Left ventricle myocardium inferior (tissue), 1 donor: ENCODE results near the gene SH3BP1. TPM values are rescaled to one million over a fixed set of nuclear protein-coding genes. Genes with fewer than 3 reads are reported as not detected.
"Not testable (repeated sequence)": the region's sequence is repeated elsewhere in the genome, so short reads cannot be mapped to it uniquely, and the experiment has no call there.

Source experiments
- DNase-seq: peaks from one replicate; pipeline ENCODE4 v3.0.0-alpha.2; 2020
- H3K27ac ChIP-seq: fragments of 200-600 bp; replicated peaks from 2 replicates; pipeline ENCODE4 v1.8.0; 2021
- H3K27me3 ChIP-seq: fragments of 200-600 bp; 2 replicates; pipeline ENCODE4 v1.8.0; 2021; ENCODE audit warnings: low read depth
- H3K36me3 ChIP-seq: fragments of 200-600 bp; 2 replicates; pipeline ENCODE4 v1.8.0; 2021
- H3K4me1 ChIP-seq: fragments of 200-600 bp; 2 replicates; pipeline ENCODE4 v1.8.0; 2021
- H3K4me3 ChIP-seq: fragments of 200-600 bp; 2 replicates; pipeline ENCODE4 v1.8.0; 2021; ENCODE audit warnings: mild to moderate bottlenecking, moderate library complexity
- H3K9me3 ChIP-seq: fragments of 200-600 bp; replicated peaks from 2 replicates; pipeline ENCODE4 v1.8.0; 2021
- intact Hi-C: fragments of 100-400 bp; cut with micrococcal nuclease; formaldehyde crosslinking; loops from one replicate; pipeline ENCODE4 v1.11.0; 2022
- long read RNA-seq: library from polyadenylated mRNA; unstranded; transcript quantifications from one replicate; pipeline ENCODE4 v2.0.0, GENCODE V29; 2021
- total RNA-seq: library from RNA; stranded (reverse); fragmentation: NEBNext Ultra II Directional; extraction: Animal tissue kit (Norgen Biotek cat#: 25700); gene quantifications from one replicate; pipeline ENCODE4 v1.2.1, GENCODE V29; 2021
- TF ChIP-seq, protein P1 (sequence below): fragments of 200-600 bp; IDR thresholded peaks from 2 replicates; pipeline ENCODE4 v1.8.0; 2021; ENCODE audit warnings: antibody characterized with exemption, mild to moderate bottlenecking, borderline replicate concordance
- donor health status: DM: no; HTN: yes; CAD: no; lungs with severe emphysema.

The SH3BP1 gene, protein sequence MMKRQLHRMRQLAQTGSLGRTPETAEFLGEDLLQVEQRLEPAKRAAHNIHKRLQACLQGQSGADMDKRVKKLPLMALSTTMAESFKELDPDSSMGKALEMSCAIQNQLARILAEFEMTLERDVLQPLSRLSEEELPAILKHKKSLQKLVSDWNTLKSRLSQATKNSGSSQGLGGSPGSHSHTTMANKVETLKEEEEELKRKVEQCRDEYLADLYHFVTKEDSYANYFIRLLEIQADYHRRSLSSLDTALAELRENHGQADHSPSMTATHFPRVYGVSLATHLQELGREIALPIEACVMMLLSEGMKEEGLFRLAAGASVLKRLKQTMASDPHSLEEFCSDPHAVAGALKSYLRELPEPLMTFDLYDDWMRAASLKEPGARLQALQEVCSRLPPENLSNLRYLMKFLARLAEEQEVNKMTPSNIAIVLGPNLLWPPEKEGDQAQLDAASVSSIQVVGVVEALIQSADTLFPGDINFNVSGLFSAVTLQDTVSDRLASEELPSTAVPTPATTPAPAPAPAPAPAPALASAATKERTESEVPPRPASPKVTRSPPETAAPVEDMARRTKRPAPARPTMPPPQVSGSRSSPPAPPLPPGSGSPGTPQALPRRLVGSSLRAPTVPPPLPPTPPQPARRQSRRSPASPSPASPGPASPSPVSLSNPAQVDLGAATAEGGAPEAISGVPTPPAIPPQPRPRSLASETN
- 2.5 TPM for total RNA-seq
- long read RNA-seq = 0 reads

DNA sequence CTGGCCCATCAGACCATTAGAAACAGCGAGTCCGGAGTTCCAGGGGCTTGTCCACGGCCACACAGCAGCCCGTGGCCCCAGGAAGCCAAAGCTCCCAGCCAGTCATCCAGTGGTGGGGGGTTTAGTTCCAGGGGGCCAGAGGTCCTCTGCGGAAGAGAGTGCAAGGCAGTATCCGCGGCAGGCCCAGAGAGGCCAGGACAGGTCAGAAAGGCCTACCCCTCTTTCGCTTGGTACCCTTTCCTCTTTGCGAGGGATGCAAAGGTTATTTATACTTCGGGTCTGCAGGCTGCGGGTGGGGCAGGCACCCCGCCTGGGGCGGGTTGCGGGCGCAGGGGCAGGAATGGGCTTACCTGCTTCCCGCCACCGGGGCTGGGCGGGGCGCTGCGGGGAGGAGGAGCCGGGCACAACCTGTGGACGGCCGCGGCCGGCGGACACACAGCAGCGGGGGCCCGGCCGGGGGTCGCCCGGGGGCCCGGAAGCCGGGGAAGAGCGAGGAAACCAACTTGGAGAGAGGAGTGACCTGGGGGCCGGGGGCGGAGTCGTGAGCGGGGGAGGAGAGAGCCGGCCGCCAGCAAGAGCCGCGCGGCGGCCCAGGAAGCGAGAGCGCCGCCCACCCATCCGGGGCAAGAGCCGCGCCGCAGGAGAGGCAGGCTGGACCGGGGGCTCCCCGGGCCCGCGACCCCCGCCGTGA lies at the start of gene SH3BP1:
TSS of gene SH3BP1 (plus strand) at position 600 of the 691 bp plus-strand sequence. CDS start 119 bp downstream, outside the sequence.
- TF ChIP-seq, protein P1, sequence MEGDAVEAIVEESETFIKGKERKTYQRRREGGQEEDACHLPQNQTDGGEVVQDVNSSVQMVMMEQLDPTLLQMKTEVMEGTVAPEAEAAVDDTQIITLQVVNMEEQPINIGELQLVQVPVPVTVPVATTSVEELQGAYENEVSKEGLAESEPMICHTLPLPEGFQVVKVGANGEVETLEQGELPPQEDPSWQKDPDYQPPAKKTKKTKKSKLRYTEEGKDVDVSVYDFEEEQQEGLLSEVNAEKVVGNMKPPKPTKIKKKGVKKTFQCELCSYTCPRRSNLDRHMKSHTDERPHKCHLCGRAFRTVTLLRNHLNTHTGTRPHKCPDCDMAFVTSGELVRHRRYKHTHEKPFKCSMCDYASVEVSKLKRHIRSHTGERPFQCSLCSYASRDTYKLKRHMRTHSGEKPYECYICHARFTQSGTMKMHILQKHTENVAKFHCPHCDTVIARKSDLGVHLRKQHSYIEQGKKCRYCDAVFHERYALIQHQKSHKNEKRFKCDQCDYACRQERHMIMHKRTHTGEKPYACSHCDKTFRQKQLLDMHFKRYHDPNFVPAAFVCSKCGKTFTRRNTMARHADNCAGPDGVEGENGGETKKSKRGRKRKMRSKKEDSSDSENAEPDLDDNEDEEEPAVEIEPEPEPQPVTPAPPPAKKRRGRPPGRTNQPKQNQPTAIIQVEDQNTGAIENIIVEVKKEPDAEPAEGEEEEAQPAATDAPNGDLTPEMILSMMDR = no peak
- peak; percentile 68 for DNase-seq
- intact Hi-C loops = no loop called here
- Histone ChIP-seq H3K27me3 (peaks cover 16% of the 10 kb centered on the region), H3K9me3 (no peaks in the 10 kb centered on the region), H3K4me3 (peak within 1 kb of the TSS; percentile 68), H3K4me1 (peaks cover 46% of the 10 kb centered on the region), H3K27ac (peak within 1 kb of the TSS; percentile 52), H3K36me3 (no peaks in the 10 kb centered on the region)

DNA sequence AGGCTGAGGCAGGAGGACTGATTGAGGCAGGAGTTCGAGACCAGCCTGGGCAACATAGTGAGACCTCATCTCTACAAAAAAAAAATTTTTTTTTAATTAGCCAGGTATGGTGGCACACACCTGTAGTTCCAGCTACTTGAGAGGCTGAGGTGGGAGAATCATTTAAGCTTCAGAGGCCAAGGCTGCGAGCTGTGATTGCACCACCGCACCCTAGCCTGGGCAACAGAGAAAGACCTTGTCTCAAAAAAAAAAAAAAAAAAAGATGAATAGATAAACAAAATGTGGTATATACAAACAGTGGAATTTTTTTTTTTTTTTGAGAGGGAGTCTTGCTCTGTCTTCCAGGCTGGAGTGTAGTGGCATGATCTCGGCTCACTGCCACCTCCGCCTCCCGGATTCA lies 48.4 kb upstream of the SH3BP1 start:
- DNase-seq, H3K27ac ChIP-seq, H3K36me3 ChIP-seq, H3K4me3 ChIP-seq, intact Hi-C loops, H3K4me1 ChIP-seq, H3K9me3 ChIP-seq, H3K27me3 ChIP-seq: not testable (repeated sequence)

DNA sequence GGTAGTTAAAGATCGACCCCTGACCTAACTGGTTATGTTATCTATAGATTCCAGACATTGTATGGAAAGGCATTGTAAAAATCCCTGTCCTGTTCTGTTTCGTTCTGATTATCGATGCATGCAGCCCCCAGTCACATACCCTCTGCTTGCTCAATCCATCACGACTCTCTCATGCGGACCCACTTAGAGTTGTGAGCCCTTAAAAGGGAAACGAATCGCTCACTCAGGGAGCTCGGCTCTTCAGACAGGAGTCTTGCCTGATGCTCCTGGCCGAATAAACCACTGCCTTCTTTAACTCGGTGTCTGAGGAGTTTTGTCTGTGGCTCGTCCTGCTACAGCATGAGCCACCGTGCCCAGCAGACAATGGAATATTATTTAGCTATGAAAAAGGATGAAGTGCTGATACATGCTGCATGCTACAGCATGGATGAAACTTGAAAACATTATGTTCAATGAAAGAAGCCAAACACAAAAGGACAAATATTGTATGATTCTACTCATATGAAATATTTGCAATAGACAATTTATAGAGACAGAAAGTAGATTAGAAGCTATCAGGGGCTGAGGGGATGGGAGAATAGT lies 47.6 kb upstream of the SH3BP1 start:
- TF ChIP-seq, protein P1 = no peak
- Histone ChIP-seq H3K4me3 (peak overlapping the region; percentile 26), H3K27ac (peak overlapping the region; percentile 10), H3K9me3 (no peaks in the 10 kb centered on the region), H3K27me3 (peaks cover 9% of the 10 kb centered on the region), H3K4me1 (peaks cover 9% of the 10 kb centered on the region), H3K36me3 (no peaks in the 10 kb centered on the region)
- no peak for DNase-seq
- intact Hi-C loops = loop anchor here (2.0 kb wide), 1 partner anchor 53 kb away; no protein-coding TSS in a partner anchor

DNA sequence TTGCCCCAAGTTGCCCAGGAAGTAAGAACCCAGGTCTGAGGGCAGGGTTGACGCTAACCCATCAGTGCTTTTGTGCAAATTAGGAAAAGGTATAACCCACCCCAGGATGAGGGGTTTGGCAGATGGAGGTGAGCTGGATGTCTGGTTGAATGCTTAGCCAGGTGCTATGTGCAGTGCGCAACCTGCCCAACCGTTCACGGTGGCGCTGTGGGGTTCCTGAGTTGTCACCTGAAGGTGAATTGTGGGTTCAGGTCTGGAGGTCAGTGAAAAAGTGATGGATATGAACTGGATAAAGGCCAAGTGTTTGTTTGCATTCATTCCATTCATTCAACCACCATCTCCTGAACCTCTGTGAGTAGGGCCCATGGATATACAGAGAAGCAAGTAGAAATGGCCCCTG lies 45.2 kb upstream of the SH3BP1 start:
- Histone ChIP-seq H3K4me3 (no peak overlapping the region), H3K27me3 (peaks cover 2% of the 10 kb centered on the region), H3K27ac (no peak overlapping the region), H3K4me1 (peaks cover 13% of the 10 kb centered on the region), H3K36me3 (no peaks in the 10 kb centered on the region), H3K9me3 (no peaks in the 10 kb centered on the region)
- intact Hi-C loops = no loop called here
- no peak for DNase-seq
- TF ChIP-seq, protein P1 = no peak

DNA sequence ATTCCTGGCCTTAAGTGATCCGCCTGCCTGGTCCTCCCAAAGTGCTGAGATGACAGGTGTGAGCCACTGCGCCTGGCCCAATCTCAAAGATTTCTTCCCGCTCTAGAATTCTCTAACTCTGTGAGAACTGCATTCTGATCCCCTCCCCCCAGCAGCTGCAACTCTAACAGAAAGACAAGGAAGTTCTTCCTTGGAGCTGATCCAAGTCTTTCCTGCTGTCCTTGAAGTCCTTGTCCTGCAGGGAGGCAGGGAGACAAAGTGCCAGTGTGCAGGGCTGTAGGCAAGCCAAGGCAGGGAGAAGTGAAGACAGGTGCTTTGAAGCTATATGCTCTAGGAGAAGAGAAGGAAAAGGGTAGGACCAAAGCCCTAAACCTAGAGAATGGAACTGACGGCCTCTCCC lies 40.3 kb upstream of the SH3BP1 start:
- H3K4me3 ChIP-seq = no peak overlapping the region
- TF ChIP-seq, protein P1 = no peak
- intact Hi-C loops = no loop called here
- no peak overlapping the region for H3K27ac ChIP-seq
- H3K4me1 ChIP-seq = peaks cover 5% of the 10 kb centered on the region
- H3K36me3 ChIP-seq = no peaks in the 10 kb centered on the region
- peaks cover 8% of the 10 kb centered on the region for H3K27me3 ChIP-seq
- DNase-seq = no peak
- H3K9me3 ChIP-seq = no peaks in the 10 kb centered on the region
